Heart left ventricle (tissue), 13 donors: Measurements from ENCODE around the gene IL1R2.

Source experiments
- POLR2A ChIP-seq, 2 donors: fragments of 450-650 bp; IDR thresholded peaks; one replicate each; pipeline ENCODE4 v1.6.1; 2017; ENCODE audit warnings: antibody characterized with exemption in 2 of 2, mild to moderate bottlenecking in 2 of 2, moderate library complexity in 2 of 2
- TF ChIP-seq, protein P1 (sequence below), 12 donors: fragments of 200-600 bp; sonication (generic) in 4 of 12; IDR thresholded peaks; one replicate each; pipeline versions ENCODE4 v1.5.0 to v1.8.0; 2018 to 2022; ENCODE audit warnings: antibody characterized with exemption in 12 of 12, mild to moderate bottlenecking in 5 of 12
- donor health status: ischemic (EF 13 %, LVEDD 7.1; RV severe dilation, severe dysfunction).
- donor health status: DM: no; HTN: yes; CAD: no.
- donor health status: DM: no; HTN: no; CAD: no.
- donor health status: ischemic (EF 25% LVEDD 6.9; RV normal size, moderate dysfunction).
- donor health status: ischemic (EF 25% LVEDD 5.7; RV mildly dilated, moderate dysfunction).
- donor health status: ischemic (EF 35%, LVEDD 5.7; RV mildly dilated, moderate dysfunction).
- donor health status: nonischemic (EF 11% LVEDD 7.7; RV severe dilation, severe dysfunction).
- donor health status: DM: yes; HTN: yes; CAD: no.
- donor health status: PGD.
- donor health status: ischemic (EF 29% LVEDD 5.4; RV normal size, mild dysfunction).
- donor health status: nonischemic (EF 23%, LVEDD 6.1; RV moderate dilation, normal function).

GRCh38 chr2:102004581-102004980, 12.8 kb downstream of the IL1R2 start:
- TF ChIP-seq, protein P1, sequence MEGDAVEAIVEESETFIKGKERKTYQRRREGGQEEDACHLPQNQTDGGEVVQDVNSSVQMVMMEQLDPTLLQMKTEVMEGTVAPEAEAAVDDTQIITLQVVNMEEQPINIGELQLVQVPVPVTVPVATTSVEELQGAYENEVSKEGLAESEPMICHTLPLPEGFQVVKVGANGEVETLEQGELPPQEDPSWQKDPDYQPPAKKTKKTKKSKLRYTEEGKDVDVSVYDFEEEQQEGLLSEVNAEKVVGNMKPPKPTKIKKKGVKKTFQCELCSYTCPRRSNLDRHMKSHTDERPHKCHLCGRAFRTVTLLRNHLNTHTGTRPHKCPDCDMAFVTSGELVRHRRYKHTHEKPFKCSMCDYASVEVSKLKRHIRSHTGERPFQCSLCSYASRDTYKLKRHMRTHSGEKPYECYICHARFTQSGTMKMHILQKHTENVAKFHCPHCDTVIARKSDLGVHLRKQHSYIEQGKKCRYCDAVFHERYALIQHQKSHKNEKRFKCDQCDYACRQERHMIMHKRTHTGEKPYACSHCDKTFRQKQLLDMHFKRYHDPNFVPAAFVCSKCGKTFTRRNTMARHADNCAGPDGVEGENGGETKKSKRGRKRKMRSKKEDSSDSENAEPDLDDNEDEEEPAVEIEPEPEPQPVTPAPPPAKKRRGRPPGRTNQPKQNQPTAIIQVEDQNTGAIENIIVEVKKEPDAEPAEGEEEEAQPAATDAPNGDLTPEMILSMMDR (IDR thresholded peaks at IDR 0.05): no peak
- TF ChIP-seq POLR2A (IDR thresholded peaks at IDR 0.05): no peak
